SK-N-SH (cell line): ENCODE results near the gene CPM. TPM values are rescaled to one million over a fixed set of nuclear protein-coding genes. Genes with fewer than 3 reads are reported as not detected.

Source experiments
- CTCF ChIA-PET: fragments of 300-600, 350-600 bp; formaldehyde crosslinking; extraction: SDS; loops from one replicate; lab custom pipeline; 2021; lab: Yijun Ruan, JAX
- POLR2A ChIA-PET: fragments of 350-600 bp; sonication (Branson Sonifier 250); formaldehyde crosslinking; extraction: SDS; loops from one replicate; lab custom pipeline; 2020; ENCODE audit warnings: antibody characterized with exemption, inconsistent platforms; lab: Yijun Ruan, JAX
- DNase-seq: peaks from one replicate; pipeline ENCODE4 v3.0.0; 2012
- H2AFZ ChIP-seq: fragments of 200-600 bp; sonication (generic); 2 replicates; pipeline ENCODE4 v1.8.1; 2016; ENCODE audit warnings: antibody characterized with exemption, mild to moderate bottlenecking, low read depth
- H3F3A ChIP-seq: fragments of 200-600 bp; sonication (generic); replicated peaks from 2 replicates; pipeline ENCODE3; 2016; ENCODE audit warnings: antibody characterized with exemption, mild to moderate bottlenecking; ENCODE audit not compliant: insufficient read depth
- H3K27ac ChIP-seq, 2 experiments: fragments of 200-500 bp in 1 of 2; fragments of 200-600 bp in 1 of 2; sonication (Bioruptor generic) in 1 of 2; sonication (generic), shearing (Covaris generic) in 1 of 2; 2 replicates each; pipeline versions ENCODE4 v1.5.1 to v1.6.1; 2014 to 2016; ENCODE audit warnings: low read depth in 2 of 2, inconsistent platforms in 1 of 2, low read length in 1 of 2, mild to moderate bottlenecking in 1 of 2, mixed read lengths in 1 of 2
- H3K27me3 ChIP-seq: fragments of 200-600 bp; sonication (generic), shearing (Covaris generic); 2 replicates; pipeline ENCODE4 v1.6.1; 2016; ENCODE audit warnings: mixed run types; ENCODE audit not compliant: insufficient read depth
- H3K36me3 ChIP-seq, 2 experiments: fragments of 200-500 bp in 1 of 2; fragments of 200-600 bp in 1 of 2; sonication (Bioruptor generic) in 1 of 2; sonication (generic) in 1 of 2; replicated peaks in 1 of 2; 2 replicates each; pipeline versions ENCODE3 to v1.5.1; 2014 to 2016; ENCODE audit warnings: low read length in 1 of 2, mild to moderate bottlenecking in 1 of 2; ENCODE audit not compliant: insufficient read depth in 2 of 2, control insufficient read depth in 1 of 2
- H3K4me1 ChIP-seq, 2 experiments: fragments of 200-500 bp in 1 of 2; fragments of 200-600 bp in 1 of 2; sonication (Bioruptor generic) in 1 of 2; sonication (generic), shearing (Covaris generic) in 1 of 2; 2 replicates each; pipeline versions ENCODE4 v1.5.1 to v1.6.1; 2014 to 2016; ENCODE audit warnings: low read depth in 1 of 2, low read length in 1 of 2, mixed run types in 1 of 2; ENCODE audit not compliant: insufficient read depth in 2 of 2, control insufficient read depth in 1 of 2
- H3K4me2 ChIP-seq: fragments of 200-600 bp; sonication (generic), shearing (Covaris generic); 2 replicates; pipeline ENCODE4 v1.6.1; 2017; ENCODE audit warnings: mixed run types
- H3K4me3 ChIP-seq, 2 experiments: fragments of 200-500 bp in 1 of 2; fragments of 200-600 bp in 1 of 2; sonication (Bioruptor generic) in 1 of 2; sonication (generic), shearing (Covaris generic) in 1 of 2; 2 replicates each; pipeline versions ENCODE4 v1.5.1 to v1.8.1; 2014 to 2016; ENCODE audit warnings: low read depth in 2 of 2, inconsistent platforms in 1 of 2, low read length in 1 of 2, mild to moderate bottlenecking in 1 of 2, mixed read lengths in 1 of 2, moderate library complexity in 1 of 2
- H3K79me2 ChIP-seq: fragments of 200-600 bp; sonication (generic); 2 replicates; pipeline ENCODE4 v1.8.1; 2017; ENCODE audit warnings: mild to moderate bottlenecking; ENCODE audit not compliant: insufficient read depth
- H3K9ac ChIP-seq: fragments of 200-600 bp; sonication (generic); 2 replicates; pipeline ENCODE4 v1.6.1; 2017; ENCODE audit warnings: mixed run types
- H3K9me2 ChIP-seq: fragments of 200-600 bp; sonication (generic); 2 replicates; pipeline ENCODE4 v1.6.1; 2017; ENCODE audit warnings: mixed run types
- H3K9me3 ChIP-seq: fragments of 200-600 bp; sonication (generic); 2 replicates; pipeline ENCODE4 v1.6.1; 2017; ENCODE audit warnings: mixed run types, mild to moderate bottlenecking, moderate library complexity
- H4K20me1 ChIP-seq: fragments of 200-600 bp; sonication (generic); 2 replicates; pipeline ENCODE4 v1.6.1; 2017; ENCODE audit warnings: mild to moderate bottlenecking, mixed run types; ENCODE audit not compliant: insufficient read depth
- CTCF ChIP-seq: fragments of 200-600 bp; sonication (generic); IDR thresholded peaks from 2 replicates; pipeline ENCODE4 v1.6.1; 2017; ENCODE audit warnings: antibody characterized with exemption, mild to moderate bottlenecking, moderate library complexity
- ELF1 ChIP-seq: IDR thresholded peaks from 2 replicates; pipeline ENCODE4 v1.4.0; 2012
- EP300 ChIP-seq, 2 experiments: IDR thresholded peaks; 2 replicates each; pipeline versions ENCODE4 v1.4.0 to v1.6.1; 2012; ENCODE audit warnings: borderline replicate concordance in 1 of 2, low read depth in 1 of 2, low read length in 1 of 2
- EZH2phosphoT487 ChIP-seq: fragments of 200-600 bp; sonication (generic); IDR thresholded peaks from 2 replicates; pipeline ENCODE4 v1.6.1; 2017; ENCODE audit warnings: low read depth, mixed run types, mild to moderate bottlenecking, antibody characterized with exemption, moderate library complexity, borderline replicate concordance
- FOSL2 ChIP-seq: IDR thresholded peaks from 2 replicates; pipeline ENCODE4 v1.4.0; 2012; ENCODE audit warnings: low read depth, mild to moderate bottlenecking, moderate library complexity, borderline replicate concordance
- FOXJ3 ChIP-seq: sonication (generic); formaldehyde crosslinking; IDR thresholded peaks from 2 replicates; pipeline ENCODE4 v1.5.1; 2020; ENCODE audit warnings: mild to moderate bottlenecking, missing genetic modification reagents
- GATA2 ChIP-seq: sonication (generic); formaldehyde crosslinking; IDR thresholded peaks from 2 replicates; pipeline ENCODE4 v1.5.0; 2020; ENCODE audit warnings: mild to moderate bottlenecking, missing genetic modification reagents
- IRF3 ChIP-seq: fragments of 150-350 bp; IDR thresholded peaks from 2 replicates; pipeline ENCODE4 v1.6.1; 2016; ENCODE audit warnings: mild to moderate bottlenecking, low read depth, low read length
- JUND ChIP-seq: IDR thresholded peaks from 2 replicates; pipeline ENCODE4 v1.4.0; 2012
- MAX ChIP-seq: IDR thresholded peaks from 2 replicates; pipeline ENCODE4 v1.4.0; 2012; ENCODE audit warnings: low read depth
- MXI1 ChIP-seq: IDR thresholded peaks from 2 replicates; pipeline ENCODE4 v1.6.1; 2012; ENCODE audit warnings: mild to moderate bottlenecking, low read depth, low read length, improper control_type of control experiment
- NFIC ChIP-seq: IDR thresholded peaks from 2 replicates; pipeline ENCODE4 v1.4.0; 2012; ENCODE audit warnings: borderline replicate concordance
- NRF1 ChIP-seq: IDR thresholded peaks from 2 replicates; pipeline ENCODE4 v1.6.1; 2012; ENCODE audit warnings: low read depth, mild to moderate bottlenecking, low read length
- POLR2AphosphoS5 ChIP-seq: IDR thresholded peaks from 2 replicates; pipeline ENCODE4 v1.6.1; 2012; ENCODE audit warnings: low read depth, low read length
- RFX5 ChIP-seq: IDR thresholded peaks from 2 replicates; pipeline ENCODE4 v1.6.1; 2012; ENCODE audit warnings: mild to moderate bottlenecking, improper control_type of control experiment, low read length
- TCF12 ChIP-seq: IDR thresholded peaks from 2 replicates; pipeline ENCODE4 v1.4.0; 2012
- TEAD4 ChIP-seq: IDR thresholded peaks from 2 replicates; pipeline ENCODE4 v1.4.0; 2012; ENCODE audit warnings: mild to moderate bottlenecking, borderline replicate concordance; ENCODE audit not compliant: insufficient read depth
- USF2 ChIP-seq: fragments of 150-350 bp; IDR thresholded peaks from 2 replicates; pipeline ENCODE4 v1.6.1; 2017; ENCODE audit warnings: antibody characterized with exemption, low read length, low read depth, borderline replicate concordance
- YY1 ChIP-seq: IDR thresholded peaks from 2 replicates; pipeline ENCODE4 v1.4.0; 2012; ENCODE audit warnings: low read depth, mild to moderate bottlenecking
- ZBTB33 ChIP-seq: IDR thresholded peaks from 2 replicates; pipeline ENCODE4 v1.4.0; 2012; ENCODE audit warnings: low read depth, borderline replicate concordance
- WGBS: methylation state at CpG from one replicate; pipeline ENCODE4 v1.1.6; 2017; ENCODE audit warnings: low lambda C conversion rate; 5-methylcytosine and 5-hydroxymethylcytosine counted together
- polyA plus RNA-seq, 3 experiments: library from polyadenylated mRNA; depleted of rRNA; stranded (reverse); fragments of >200 nt; gene quantifications; 2 replicates each; pipeline ENCODE4 v1.2.3, GENCODE V29; 2012

CPM gene
- polyA plus RNA-seq, 1 of the 3 experiments (the other 2 are of a cell fraction), result 10.8 TPM

- Histone ChIP-seq H3K36me3 (no peaks in the 10 kb centered on the region), H2AFZ (no peak overlapping the region)
- 17% methylated on average over 1 of the region's 1 CpG for WGBS
- TF ChIP-seq FOXJ3 (CRISPR knock-in tag) (no peak), CTCF (no peak), POLR2AphosphoS5 (no peak), TCF12 (no peak), TEAD4 (no peak), JUND (no peak), ZBTB33 (no peak), RFX5 (no peak), IRF3 (no peak), MXI1 (no peak), MAX (no peak), ELF1 (no peak), EZH2phosphoT487 (no peak), USF2 (no peak), NFIC (no peak), NRF1 (no peak), FOSL2 (no peak), GATA2 (CRISPR knock-in tag) (no peak), EP300 (IDR thresholded peaks at IDR 0.05; ENCODE audit: borderline replicate concordance in 1 of 2, low read depth in 1 of 2, low read length in 1 of 2) (no peak), YY1 (no peak)
- TF ChIP-seq, all 33 proteins: peak for 0
- Histone ChIP-seq H3F3A (peaks cover 3% of the 10 kb centered on the region), H4K20me1 (no peaks in the 10 kb centered on the region), H3K27me3 (no peaks in the 10 kb centered on the region; the same call in 1 of the 2 replicates), H3K4me1 (no peaks in the 10 kb centered on the region), H3K27ac (no peak overlapping the region), H3K4me2 (no peak overlapping the region), H3K9me2 (no peaks in the 10 kb centered on the region), H3K9ac (no peak overlapping the region), H3K79me2 (no peaks in the 10 kb centered on the region), H3K9me3 (no peaks in the 10 kb centered on the region), H3K4me3 (no peak overlapping the region)
- ChIA-PET POLR2A (no interaction called here), CTCF (no interaction called here)
- DNase-seq, result no peak
These were observed 6.5 kb upstream of the CPM start for GRCh38 chr12:68939505-68939904.
